NCI-H2081 (cell line): ENCODE results near the gene RAB41.
"Not testable (repeated sequence)": the region's sequence is repeated elsewhere in the genome, so short reads cannot be mapped to it uniquely, and the experiment has no call there.

Experiments used
- DNase-seq, 2 experiments: peaks; one replicate each; lab custom pipeline; 2025; lab: John Stamatoyannopoulos, UW

Gene RAB41

DNA sequence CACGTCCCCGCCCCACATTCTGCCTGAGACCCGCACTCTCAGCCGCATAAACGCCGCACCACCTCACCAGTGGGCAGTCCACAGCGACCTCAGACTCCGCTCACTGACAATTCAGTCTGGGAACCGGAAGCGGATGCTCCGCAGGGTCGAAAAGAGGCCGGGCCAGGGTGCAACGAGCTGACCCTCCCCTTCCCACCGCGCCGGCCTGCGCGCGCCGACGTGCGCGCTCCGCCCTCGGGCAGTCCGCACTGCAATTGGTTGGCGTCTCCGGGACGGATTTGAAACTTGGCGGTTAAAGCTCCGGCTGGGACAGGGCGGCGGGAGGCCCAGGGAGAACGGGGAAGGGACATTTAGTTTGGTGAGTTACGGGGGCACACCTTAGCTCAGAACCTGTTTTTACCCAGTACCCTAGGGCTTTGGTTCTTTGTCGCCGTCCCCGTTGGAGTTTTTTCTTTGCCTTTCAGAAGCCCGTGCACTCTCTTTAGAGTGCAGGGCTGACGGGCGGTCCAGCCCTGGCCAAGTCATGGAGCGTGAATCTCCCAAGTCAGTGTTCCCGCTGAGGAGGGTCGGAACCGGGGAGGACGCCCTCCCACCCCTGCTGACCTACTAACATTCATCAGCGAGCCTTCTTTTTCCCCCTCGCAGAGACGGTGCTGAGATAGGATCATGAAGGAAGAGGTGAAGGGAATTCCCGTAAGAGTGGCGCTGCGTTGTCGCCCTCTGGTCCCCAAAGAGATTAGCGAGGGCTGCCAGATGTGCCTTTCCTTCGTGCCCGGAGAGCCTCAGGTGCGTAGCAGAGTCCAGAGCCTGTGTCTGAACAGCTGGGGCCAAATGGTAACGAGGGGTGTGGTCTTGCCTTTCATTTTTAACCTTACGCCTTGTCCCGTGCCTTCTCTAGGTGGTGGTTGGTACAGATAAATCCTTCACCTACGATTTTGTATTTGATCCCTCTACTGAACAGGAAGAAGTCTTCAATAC lies 8.1 kb downstream of the RAB41 start, which contains the start of the genes KIF4A and PDZD11:
Gene KIF4A, plus strand, starts transcription at position 312 of the 978 bp plus-strand sequence. Its CDS starts 355 bp downstream, at position 667.
Gene PDZD11, minus strand, starts transcription at position 135 of the 978 bp plus-strand sequence. CDS start 586 bp downstream, outside the sequence.
- peak; percentile 78 to 87 for DNase-seq

DNA sequence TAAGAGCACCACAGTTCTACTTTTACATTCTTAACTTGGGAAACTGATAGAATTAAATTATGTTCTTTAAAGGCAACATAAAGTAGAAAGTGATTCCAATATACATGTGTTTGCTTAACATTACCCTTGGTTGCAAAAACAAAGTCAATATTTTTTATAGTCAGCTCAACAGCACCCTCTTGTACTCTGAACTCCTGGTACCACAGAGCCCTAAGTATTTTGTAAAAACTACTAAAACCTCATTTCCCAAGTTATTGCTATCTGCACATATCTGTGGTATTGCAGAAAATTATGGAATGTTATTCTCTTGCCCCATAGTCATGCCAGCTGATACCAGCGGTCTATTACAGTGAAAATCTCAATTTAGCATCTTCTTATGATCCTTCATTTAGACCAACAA lies 10.8 kb downstream of the RAB41 start:
- DNase-seq: no peak

GRCh38 chrX:70293621-70294020 lies 11.6 kb downstream of the RAB41 start:
- no peak for DNase-seq

- DNase-seq: no peak
These were observed 19.7 kb downstream of the RAB41 start for GRCh38 chrX:70301716-70302115.

GRCh38 chrX:70313503-70313902 lies 31.5 kb downstream of the RAB41 start:
- DNase-seq: no peak

DNA sequence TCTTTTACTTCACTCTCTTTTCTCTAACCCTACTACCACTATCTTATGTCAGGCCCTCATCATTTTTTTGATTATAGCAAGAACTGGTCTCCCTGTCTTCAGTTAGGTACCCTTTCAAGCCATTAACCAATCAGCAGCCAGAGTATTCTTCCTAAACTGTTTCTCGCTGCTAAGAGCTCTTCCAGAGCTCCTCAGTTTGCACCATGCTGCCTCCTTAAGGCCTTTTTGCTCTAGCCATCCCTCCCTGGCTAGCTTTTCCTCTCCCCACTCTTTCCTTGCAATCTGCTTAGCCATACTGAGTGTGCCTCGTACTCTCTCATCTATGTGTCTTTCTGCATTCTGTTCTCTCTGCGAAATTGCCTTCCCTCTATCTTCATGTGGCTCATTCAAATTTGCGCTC lies 40.8 kb downstream of the RAB41 start:
- no peak for DNase-seq

DNA sequence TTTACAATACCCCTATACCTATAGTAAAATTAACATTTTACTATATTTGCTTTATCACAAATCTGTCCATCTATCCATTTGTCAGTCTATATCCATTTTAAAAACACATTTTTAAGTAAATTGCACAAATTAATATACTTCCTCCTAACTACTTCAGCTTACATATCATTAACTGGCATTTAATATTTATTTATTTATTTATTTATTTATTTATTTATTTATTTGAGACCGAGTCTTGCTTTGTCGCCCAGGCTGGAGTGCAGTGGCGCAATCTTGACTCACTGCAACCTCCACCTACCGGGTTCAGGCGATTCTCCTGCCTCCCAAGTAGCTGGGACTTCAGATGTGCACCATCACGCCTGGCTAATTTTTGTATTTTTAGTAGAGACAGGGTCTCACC lies 41.7 kb downstream of the RAB41 start:
- DNase-seq: not testable (repeated sequence)

DNA sequence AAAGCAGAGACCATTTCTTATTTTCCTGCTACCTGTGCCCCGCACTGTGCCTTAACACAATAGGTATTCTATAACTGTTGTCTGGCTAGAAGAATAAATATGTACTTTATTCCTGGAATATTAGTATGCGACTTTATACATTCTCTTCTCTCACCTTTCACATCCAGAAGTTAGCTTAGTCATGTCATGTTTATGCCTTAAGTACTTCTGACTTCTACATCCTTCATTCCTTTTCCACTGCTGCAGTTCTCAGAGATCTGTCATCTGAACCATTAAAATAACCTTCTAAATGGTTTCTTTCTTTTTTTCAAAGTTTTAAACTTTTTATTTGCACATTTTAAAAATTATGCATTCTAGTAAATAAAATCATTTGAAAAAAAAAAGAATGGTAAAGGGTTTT lies 42.4 kb downstream of the RAB41 start:
- no peak for DNase-seq

DNA sequence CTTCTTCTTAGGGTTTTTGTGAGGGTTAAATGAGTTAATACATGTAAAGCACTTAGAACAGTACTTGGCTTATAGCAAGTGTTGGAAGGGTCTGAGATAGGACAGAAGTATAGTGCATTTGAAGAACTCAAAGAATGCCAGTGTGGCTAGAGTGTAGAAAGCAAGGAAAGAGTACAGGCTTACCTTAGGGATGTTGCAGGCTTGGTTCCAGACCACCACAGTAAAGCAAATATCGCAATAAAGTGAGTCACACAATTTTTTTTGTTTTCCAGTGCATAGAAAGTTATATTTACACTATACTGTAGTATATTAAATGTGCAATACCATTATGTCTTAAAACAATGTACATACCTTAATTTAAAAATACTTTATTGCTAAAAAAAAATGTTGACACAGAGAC lies 49.2 kb downstream of the RAB41 start:
- no peak for DNase-seq

GRCh38 chrX:70332600-70332999 lies 50.6 kb downstream of the RAB41 start:
- DNase-seq: no peak
